Osteocyte (in vitro differentiated cells): ENCODE results near the gene TMEM233. TPM values are rescaled to one million over a fixed set of nuclear protein-coding genes. Genes with fewer than 3 reads are reported as not detected.
A peak's percentile ranks its signal among the peaks of the same experiment; 100 is the strongest.
"Not testable (repeated sequence)": the region's sequence is repeated elsewhere in the genome, so short reads cannot be mapped to it uniquely, and the experiment has no call there.

Experiments used
- DNase-seq: peaks from one replicate; pipeline ENCODE4 v3.0.0; 2021; ENCODE audit warnings: mixed read lengths; ENCODE audit not compliant: unreplicated experiment; ENCODE audit errors: extremely low spot score
- H3K27ac Mint-ChIP-seq: one replicate; pipeline ENCODE4 v1.8.0; 2021; ENCODE audit warnings: mild to moderate bottlenecking, mixed read lengths; ENCODE audit not compliant: unreplicated experiment
- H3K27me3 Mint-ChIP-seq: one replicate; pipeline ENCODE4 v1.8.0; 2021; ENCODE audit warnings: mixed read lengths; ENCODE audit not compliant: unreplicated experiment
- H3K36me3 Mint-ChIP-seq: one replicate; pipeline ENCODE4 v1.8.0; 2021; ENCODE audit warnings: mixed read lengths; ENCODE audit not compliant: unreplicated experiment
- H3K4me1 Mint-ChIP-seq: one replicate; pipeline ENCODE4 v1.8.0; 2021; ENCODE audit warnings: mixed read lengths; ENCODE audit not compliant: unreplicated experiment
- H3K4me3 Mint-ChIP-seq: one replicate; pipeline ENCODE4 v1.8.0; 2021; ENCODE audit warnings: mild to moderate bottlenecking, moderate library complexity, mixed read lengths; ENCODE audit not compliant: unreplicated experiment
- H3K9me3 Mint-ChIP-seq: one replicate; pipeline ENCODE4 v1.8.0; 2021; ENCODE audit warnings: mixed read lengths; ENCODE audit not compliant: unreplicated experiment
- total RNA-seq: library from RNA; stranded (reverse); gene quantifications from 2 replicates; pipeline ENCODE4 v1.2.1, GENCODE V29; 2021
- TF ChIP-seq, protein P1 (sequence below): fragments of 200-600 bp; sonication (generic); IDR thresholded peaks from 2 replicates; pipeline ENCODE4 v1.5.0; 2021; ENCODE audit warnings: antibody characterized with exemption, mild to moderate bottlenecking, moderate library complexity

Gene TMEM233
- total RNA-seq, 1 donor from 2014 or later: not detected

DNA sequence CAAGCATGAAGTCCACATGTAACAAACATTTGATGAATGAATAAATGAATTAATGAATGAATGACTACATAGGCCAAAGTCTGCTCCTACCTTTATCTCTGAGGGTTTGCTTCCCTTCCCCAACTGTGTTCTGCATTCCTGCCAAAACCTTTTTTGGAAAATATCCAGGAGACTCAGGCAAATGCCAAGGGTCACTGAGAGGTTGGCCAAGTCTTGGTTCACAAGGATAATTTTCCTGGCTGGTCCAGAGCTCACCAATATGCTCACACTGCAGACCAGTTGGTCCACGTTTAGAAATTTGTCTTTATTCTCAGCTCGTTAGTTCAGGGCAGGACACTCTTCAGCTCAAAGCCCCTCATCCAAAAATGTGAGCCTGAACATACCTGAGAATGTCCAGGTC lies 10.2 kb downstream of the TMEM233 start:
- DNase-seq: no peak
- TF ChIP-seq, protein P1, sequence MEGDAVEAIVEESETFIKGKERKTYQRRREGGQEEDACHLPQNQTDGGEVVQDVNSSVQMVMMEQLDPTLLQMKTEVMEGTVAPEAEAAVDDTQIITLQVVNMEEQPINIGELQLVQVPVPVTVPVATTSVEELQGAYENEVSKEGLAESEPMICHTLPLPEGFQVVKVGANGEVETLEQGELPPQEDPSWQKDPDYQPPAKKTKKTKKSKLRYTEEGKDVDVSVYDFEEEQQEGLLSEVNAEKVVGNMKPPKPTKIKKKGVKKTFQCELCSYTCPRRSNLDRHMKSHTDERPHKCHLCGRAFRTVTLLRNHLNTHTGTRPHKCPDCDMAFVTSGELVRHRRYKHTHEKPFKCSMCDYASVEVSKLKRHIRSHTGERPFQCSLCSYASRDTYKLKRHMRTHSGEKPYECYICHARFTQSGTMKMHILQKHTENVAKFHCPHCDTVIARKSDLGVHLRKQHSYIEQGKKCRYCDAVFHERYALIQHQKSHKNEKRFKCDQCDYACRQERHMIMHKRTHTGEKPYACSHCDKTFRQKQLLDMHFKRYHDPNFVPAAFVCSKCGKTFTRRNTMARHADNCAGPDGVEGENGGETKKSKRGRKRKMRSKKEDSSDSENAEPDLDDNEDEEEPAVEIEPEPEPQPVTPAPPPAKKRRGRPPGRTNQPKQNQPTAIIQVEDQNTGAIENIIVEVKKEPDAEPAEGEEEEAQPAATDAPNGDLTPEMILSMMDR: no peak
- H3K27me3 Mint-ChIP-seq: peaks cover 5% of the 10 kb centered on the region
- H3K4me1 Mint-ChIP-seq: no peaks in the 10 kb centered on the region
- H3K27ac Mint-ChIP-seq: no peak overlapping the region
- no peaks in the 10 kb centered on the region for H3K9me3 Mint-ChIP-seq
- H3K4me3 Mint-ChIP-seq: no peak overlapping the region
- no peaks in the 10 kb centered on the region for H3K36me3 Mint-ChIP-seq

DNA sequence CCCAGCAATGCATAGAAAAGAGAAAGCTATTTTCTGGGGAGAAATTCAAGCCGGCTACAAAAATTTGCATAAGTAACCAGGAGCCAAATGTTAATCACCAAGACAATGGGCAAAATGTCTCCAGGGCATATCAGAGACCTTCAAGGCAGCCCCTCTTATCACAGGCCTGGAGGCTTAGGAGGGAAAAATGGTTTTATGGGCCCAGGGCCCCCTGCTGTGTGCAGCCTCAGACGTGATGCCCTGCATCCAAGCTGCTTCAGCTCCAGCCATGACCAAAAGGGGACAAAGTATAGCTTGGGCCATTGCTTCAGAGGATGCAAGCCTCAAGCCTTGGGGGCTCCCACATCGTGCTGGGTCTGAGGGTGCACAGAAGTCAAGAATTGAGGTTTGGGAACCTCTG lies 15.8 kb downstream of the TMEM233 start:
- Mint-ChIP-seq H3K4me3 (no peak overlapping the region), H3K27ac (no peak overlapping the region), H3K27me3 (peaks cover 5% of the 10 kb centered on the region), H3K9me3 (no peaks in the 10 kb centered on the region), H3K36me3 (no peaks in the 10 kb centered on the region), H3K4me1 (no peaks in the 10 kb centered on the region)
- TF ChIP-seq, protein P1: no peak
- DNase-seq: no peak

DNA sequence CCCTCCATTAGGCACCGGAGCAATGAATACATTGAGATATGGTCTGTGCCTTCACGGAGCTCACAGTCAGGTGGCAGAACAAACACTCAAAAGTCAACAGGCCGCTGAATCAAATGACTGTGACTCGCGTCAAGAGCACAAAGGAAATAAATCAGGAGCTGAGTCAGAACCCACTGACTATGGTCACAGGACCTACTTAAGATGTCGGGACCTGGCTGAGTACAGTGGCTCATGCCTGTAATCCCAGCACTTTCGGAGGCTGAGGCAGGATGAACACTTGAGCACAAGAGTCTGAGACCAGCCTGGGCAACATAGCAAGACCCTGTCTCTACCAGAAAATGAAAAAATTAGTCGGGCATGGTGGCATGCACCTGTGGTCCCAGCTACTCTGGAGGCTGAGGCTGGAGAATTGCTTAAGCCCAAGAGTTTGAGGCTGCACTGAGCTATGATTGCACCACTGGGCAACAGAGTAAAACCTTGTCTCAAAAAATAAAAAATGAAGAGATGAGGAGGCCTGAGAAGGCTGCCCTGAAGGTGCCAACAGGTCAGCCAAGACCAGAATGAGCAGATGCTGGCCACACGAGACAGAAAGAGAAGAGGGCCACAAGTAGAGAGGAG lies 19.9 kb downstream of the TMEM233 start:
- Mint-ChIP-seq H3K4me3 (no peak overlapping the region), H3K27ac (no peak overlapping the region)
- TF ChIP-seq, protein P1: no peak

DNA sequence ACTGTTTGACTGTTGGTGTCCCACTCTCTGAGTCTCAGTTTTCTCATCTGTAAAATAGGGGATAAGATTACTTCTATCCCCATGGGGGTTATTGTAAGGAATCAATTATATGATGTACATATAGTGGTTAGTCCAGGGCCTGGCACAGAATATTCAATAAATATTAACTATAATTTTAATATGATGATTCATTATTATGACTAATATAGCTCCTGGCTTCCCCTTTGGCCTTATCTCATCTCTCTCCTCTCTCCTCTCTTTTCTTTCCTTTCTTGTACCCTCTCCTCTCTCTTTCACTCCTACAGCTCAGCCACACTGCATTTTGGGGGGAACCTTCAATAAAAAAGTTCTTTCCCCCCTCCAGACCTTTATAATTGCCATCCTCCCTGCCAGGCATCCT lies 21.1 kb downstream of the TMEM233 start:
- Mint-ChIP-seq H3K4me1 (no peaks in the 10 kb centered on the region), H3K27ac (no peak overlapping the region), H3K36me3 (no peaks in the 10 kb centered on the region), H3K9me3 (no peaks in the 10 kb centered on the region), H3K27me3 (no peaks in the 10 kb centered on the region), H3K4me3 (no peak overlapping the region)
- TF ChIP-seq, protein P1: no peak
- no peak for DNase-seq

More for the DNA sequence above, 19.9 kb downstream of the TMEM233 start:
- H3K4me1 Mint-ChIP-seq: no peaks in the 10 kb centered on the region
- H3K27me3 Mint-ChIP-seq: no peaks in the 10 kb centered on the region
- DNase-seq: peak; percentile 15
- no peaks in the 10 kb centered on the region for H3K9me3 Mint-ChIP-seq
- H3K36me3 Mint-ChIP-seq: no peaks in the 10 kb centered on the region

DNA sequence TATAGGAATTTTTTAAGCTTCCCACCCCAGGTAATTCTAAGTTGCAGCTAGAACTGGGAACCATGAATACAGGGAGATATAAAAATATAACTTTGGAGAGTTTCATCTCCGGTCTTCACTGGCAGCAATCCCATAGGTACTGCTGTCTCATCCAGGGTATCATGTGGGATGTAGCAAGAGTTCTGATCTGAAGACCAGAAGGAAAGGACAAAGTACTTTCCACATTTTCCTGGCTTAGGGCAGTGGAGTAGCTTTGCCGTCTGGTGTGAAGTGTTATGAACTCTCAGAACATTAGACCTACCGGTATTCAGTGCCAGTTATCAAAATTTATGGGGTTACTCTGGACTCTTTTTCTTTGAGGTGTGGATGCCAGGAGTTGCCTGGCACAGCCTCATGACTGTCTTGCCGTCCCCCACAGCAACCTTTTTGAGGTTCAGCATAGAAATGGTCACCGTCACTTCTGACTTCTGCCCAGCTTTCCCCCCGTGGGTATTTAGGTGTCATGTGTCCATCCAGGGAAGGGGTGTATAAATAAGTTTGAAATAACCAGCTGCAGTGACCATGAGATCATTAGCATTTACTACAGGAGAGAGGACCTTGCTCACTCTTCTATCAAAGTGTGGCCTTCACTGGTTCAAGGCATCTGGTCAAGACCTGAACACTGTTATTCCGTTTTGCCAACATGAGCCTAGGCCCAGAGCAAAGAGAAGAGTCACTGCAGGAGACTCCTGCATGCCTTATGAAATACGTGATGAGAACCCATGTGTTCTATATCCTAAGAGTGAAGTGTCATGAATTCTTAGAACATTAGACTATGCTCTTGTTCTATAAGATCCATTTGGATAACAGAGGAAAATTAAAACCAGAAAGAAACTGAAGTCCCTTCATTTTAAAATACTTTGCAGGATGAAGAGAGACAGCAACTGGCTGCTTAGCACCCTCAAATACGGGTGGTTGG lies 22.2 kb downstream of the TMEM233 start:
- Mint-ChIP-seq H3K4me1 (no peaks in the 10 kb centered on the region), H3K36me3 (no peaks in the 10 kb centered on the region), H3K27me3 (no peaks in the 10 kb centered on the region), H3K4me3 (no peak overlapping the region), H3K9me3 (no peaks in the 10 kb centered on the region), H3K27ac (no peak overlapping the region)
- no peak for DNase-seq
- TF ChIP-seq, protein P1: no peak

DNA sequence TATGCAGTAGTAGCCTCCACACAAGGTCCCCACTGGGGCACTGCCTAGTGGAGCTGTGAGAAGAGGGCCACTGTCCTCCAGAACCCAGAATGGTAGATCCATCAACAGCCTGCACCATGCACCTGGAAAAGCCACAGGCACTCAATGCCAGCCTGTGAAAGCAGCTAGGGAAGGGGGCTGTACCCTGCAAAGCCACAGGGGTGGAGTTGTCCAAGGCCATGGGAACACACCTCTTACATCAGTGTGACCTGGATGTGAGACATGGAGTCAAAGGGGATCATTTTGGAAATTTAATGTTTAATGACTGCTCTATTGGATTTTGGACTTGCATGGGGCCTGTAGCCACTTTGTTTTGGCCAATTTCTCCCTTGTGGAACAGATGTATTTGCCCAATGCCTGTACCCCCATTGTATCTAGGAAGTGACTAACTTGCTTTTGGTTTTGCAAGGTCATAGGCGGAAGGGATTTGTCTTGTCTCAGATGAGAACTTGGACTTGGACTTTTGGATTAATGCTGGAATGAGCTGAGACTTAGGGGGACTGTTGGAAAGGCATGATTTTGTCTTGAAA lies 24.8 kb downstream of the TMEM233 start:
- not testable (repeated sequence) for DNase-seq

More for the DNA sequence above, 24.8 kb downstream of the TMEM233 start:
- not testable (repeated sequence) for H3K9me3 Mint-ChIP-seq, H3K4me1 Mint-ChIP-seq, H3K36me3 Mint-ChIP-seq, H3K27ac Mint-ChIP-seq, H3K27me3 Mint-ChIP-seq, H3K4me3 Mint-ChIP-seq
